Myometrial cell (primary cell): ENCODE data around the gene ANKRD27. TPM values are rescaled to one million over a fixed set of nuclear protein-coding genes. Genes with fewer than 3 reads are reported as not detected.

Experiments
- total RNA-seq: library from RNA; depleted of rRNA; stranded (reverse); fragments of >200 nt; gene quantifications from 2 replicates; pipeline ENCODE4 v1.2.3, GENCODE V29; 2015

Gene ANKRD27
- total RNA-seq = 24.8 and 27.5 TPM in 2 replicates

GRCh38 chr19:32674931-32675719 lies at the start of gene ANKRD27:
Gene ANKRD27, minus strand, starts transcription at chr19:32675180. Its CDS starts 16,165 bp downstream, at chr19:32659015.

GRCh38 chr19:32719611-32720059 lies 44.7 kb upstream of the ANKRD27 start, which contains the start of gene TDRD12:
Gene TDRD12, plus strand, starts transcription at chr19:32719767. Its CDS starts 306 bp downstream, at chr19:32720073.

GRCh38 chr19:32691291-32691951 lies 16.4 kb upstream of the ANKRD27 start, which contains the start of gene NUDT19:
Gene NUDT19, plus strand, starts transcription at chr19:32691821. Its CDS starts 140 bp downstream, at chr19:32691961.

GRCh38 chr19:32675720-32676185 lies 773 bp upstream of the ANKRD27 start, which contains the start of gene RGS9BP:
Gene RGS9BP, plus strand, starts transcription at chr19:32675848. Its CDS starts 416 bp downstream, at chr19:32676264.

GRCh38 chr19:32580901-32581704 lies 93.9 kb downstream of the ANKRD27 start, which contains the start of gene PDCD5:
Gene PDCD5, plus strand, starts transcription at chr19:32581190. Its CDS starts 72 bp downstream, at chr19:32581262.

Other genes starting within 250 kb of the ANKRD27 start
- gene PDCD5, start 94.0 kb downstream of the ANKRD27 start, total RNA-seq = 155 and 168 TPM in 2 replicates
- 0.18 TPM in 1 of 2 replicates, not detected in the other for gene RGS9BP, start 668 bp upstream of the ANKRD27 start, total RNA-seq
- 10.1 and 11.2 TPM in 2 replicates for gene NUDT19, start 16.6 kb upstream of the ANKRD27 start, total RNA-seq
- gene TDRD12, start 44.6 kb upstream of the ANKRD27 start, total RNA-seq = under 0.01 and 0.53 TPM in 2 replicates
- not detected in 2 replicates for gene SLC7A9, start 194.6 kb upstream of the ANKRD27 start, total RNA-seq